Activated CD8-positive, alpha-beta memory T cell treated with anti-CD3 and anti-CD28 coated beads, Interleukin-2, amount 50 U/mL, for 1 hour (primary cell): ENCODE measurements around the gene FRZB.
"Not testable (repeated sequence)": the region's sequence is repeated elsewhere in the genome, so short reads cannot be mapped to it uniquely, and the experiment has no call there.

ENCODE experiments used
- DNase-seq: peaks from one replicate; pipeline ENCODE4 v3.0.0-alpha.2; 2020; ENCODE audit errors: extremely low read depth

The FRZB gene, protein sequence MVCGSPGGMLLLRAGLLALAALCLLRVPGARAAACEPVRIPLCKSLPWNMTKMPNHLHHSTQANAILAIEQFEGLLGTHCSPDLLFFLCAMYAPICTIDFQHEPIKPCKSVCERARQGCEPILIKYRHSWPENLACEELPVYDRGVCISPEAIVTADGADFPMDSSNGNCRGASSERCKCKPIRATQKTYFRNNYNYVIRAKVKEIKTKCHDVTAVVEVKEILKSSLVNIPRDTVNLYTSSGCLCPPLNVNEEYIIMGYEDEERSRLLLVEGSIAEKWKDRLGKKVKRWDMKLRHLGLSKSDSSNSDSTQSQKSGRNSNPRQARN

DNA sequence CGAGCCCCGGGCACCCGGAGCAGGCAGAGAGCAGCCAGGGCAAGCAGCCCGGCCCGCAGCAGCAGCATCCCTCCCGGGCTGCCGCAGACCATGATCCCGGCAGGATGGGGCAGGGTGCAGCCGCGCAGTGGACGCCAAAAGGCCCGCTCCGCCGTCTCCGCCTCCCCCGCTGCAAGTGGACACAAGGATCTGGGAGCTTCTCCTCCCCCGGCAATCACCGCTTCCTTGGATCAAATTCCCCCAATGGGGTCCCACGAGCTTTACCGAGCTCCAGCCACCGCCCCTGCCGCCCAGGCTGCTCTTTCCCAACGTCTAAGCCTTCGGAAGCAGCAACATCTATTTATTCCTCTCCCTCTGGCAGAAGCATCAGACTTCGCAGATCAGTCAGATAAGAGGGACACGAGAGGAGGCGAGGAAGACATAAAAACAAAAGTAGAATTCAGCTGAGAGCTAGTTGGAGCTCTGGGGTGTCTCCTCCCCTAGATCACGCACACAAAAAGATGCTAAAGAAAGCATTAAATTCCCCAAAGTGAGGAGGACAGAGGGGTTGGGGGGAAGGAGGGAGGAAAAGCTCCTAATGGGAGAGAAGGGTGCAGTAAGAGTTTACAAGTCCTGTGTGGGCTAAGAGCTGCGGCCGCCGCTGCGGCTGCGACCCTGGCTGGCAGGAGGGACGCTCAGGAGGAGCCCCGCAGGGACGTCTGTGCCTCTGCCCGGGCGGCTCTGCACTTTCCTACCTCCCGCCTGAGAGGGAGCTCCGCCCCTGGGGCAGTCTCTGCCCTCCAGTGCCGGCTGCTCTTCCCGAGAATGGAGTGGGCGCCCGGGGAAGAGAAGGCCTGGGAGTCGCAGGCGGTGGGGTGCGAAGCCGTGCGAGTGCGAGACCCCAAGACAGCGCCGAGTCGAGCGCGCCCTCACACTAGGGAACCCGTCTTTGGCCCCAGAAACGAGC is at the start of gene FRZB:
TSS of gene FRZB (minus strand) at position 177 of the 946 bp plus-strand sequence. CDS start at position 92, 85 bp downstream.
- DNase-seq: no peak

DNA sequence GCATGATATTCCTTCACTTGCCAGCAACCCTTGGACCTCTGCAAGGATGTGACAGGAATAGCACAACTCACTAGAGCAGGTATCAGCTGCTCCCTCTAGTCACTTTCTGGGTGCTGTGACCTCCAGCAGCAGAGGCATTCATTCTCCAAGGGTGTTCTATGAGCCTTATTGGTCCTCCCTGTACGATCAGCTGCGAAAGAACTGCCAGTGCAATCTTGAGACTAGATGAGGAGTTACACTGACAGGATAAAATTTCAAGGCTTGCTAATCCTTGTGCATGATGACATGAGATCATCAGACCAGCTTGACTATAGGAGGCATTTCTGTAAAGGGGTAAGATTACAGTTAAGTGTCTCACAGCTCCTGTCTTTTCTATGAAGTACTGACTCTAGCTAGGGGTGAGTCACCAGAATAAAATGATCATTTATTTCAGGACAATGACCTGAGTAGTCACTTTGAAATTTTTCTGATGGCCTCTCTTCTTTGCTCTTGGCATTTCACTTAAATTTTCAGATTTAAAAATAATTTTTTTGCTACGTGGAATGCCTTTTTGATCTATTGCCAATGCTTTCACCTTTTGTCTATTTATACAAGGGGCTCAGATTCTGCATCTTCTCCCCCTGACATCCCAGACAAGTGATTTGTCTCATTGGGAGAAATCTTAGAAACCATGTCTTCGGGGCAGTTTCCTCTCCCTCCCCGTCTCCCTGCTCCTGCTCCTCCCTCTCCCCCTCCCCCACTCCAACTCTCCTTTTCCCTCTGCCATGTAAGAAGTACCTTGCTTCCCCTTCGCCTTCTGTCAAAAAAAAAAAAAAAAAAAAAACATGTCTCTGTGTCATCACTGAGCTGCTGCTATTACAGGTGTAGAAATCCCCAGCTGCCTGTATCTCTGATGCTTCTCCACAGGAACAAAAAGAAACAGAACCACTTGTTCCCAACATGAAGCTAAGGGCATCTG is 49.2 kb upstream of the FRZB start:
- no peak for DNase-seq

DNA sequence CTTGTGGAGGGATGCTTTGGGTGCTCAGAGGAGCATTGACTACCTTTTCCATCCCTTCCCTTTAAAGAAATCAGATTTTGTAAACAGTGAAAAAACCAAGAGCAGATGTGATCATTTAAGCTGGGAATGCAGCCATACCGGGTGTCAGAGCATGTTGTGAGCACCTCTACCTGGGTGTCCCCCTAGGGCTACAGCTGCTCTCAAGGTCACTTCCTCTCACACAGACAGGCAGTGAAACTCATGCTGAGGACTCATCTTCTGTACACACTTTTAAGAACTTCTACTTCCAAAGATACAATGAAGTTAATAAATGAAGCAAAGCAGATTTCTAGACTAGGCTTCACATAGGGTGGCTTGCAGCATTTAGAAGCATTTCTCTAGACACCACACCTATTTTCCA is 48.4 kb upstream of the FRZB start:
- no peak for DNase-seq

DNA sequence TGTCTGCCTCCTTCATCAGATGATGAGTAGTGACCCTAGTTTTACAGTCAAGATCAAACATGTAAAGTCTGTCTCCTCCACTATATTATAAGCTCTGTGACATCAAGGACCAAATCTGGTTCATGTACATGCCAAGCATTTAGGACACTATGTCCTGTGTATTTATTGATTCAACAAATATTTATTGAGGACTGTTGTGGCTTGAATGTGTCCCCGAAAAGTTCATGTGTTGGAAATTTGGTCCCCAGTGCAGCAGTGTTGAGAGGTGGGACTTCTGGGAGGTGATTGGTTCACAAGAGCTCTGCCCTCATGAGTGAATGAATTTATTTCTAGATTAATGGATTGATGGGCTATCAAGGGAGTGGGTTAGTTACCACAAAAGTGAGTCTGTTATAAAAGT is 46.6 kb upstream of the FRZB start:
- DNase-seq: no peak

DNA sequence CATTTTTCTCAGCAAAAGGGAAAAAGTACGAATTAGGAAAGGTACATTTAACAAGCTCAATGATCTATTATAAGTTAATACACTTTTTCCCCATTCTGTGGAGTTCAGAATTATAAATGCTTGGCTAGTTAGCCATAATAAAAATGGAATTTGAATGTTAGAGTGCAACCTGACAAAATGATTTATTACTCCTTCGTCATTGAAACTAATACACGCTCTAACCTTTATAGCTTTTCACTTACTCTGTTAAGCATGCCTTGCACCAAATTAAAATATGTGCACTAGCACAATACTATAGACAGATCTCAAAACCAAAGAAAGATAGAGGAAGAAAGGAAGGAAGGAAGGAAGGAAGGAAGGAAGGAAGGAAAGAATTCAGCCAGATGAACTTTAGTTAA is 46.1 kb upstream of the FRZB start:
- DNase-seq: no peak

DNA sequence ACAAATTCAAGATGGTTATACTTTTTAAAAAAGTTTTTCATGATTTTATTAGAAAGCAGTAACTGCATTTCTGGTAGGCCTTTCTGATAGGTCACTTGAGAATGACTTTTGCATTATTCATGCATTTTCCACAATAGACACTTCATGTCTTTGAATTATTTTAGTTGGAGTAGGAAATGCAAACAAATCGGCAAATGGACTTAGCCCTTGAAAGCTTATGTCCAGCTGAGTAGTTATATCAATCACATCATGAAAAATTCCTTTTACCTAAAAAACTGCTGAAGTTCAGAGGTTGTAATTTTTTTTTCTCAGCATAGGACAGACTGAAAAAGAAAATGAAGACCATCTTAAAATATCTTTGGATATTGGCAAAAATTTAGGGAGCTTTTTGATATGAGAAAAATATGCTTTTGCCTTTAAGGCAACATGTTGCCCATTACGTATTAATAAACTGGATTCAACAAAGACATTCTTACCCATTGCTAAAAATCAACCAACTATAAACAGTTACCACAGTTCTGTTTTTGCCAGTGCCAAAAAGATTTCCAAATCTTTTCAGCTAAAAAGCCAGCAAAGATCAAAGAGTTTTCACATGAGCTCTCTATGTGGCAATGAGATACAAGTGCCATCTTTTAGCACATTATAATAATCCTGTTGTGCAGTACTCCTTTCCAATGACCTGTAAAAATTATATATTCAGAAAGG is 45.5 kb upstream of the FRZB start:
- DNase-seq: no peak

DNA sequence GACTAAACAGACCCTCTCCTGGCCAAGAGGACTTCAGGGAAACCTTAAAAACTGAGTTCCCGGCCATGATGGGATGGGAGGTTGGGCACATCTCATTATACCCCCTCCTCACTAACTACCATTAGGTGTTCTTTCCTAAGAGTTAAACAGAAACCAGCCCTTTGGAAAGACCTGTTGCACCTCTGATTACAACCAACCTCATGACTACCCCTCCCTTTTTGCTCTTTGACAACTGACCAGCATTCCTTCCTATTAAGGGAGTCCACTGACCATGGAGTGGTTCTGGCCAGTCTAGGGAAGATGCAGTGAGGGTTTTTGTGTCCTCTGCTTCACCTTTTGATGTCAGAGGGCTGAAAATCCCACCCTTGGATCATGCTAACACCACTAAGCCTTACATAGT is 44.5 kb upstream of the FRZB start:
- DNase-seq: no peak

DNA sequence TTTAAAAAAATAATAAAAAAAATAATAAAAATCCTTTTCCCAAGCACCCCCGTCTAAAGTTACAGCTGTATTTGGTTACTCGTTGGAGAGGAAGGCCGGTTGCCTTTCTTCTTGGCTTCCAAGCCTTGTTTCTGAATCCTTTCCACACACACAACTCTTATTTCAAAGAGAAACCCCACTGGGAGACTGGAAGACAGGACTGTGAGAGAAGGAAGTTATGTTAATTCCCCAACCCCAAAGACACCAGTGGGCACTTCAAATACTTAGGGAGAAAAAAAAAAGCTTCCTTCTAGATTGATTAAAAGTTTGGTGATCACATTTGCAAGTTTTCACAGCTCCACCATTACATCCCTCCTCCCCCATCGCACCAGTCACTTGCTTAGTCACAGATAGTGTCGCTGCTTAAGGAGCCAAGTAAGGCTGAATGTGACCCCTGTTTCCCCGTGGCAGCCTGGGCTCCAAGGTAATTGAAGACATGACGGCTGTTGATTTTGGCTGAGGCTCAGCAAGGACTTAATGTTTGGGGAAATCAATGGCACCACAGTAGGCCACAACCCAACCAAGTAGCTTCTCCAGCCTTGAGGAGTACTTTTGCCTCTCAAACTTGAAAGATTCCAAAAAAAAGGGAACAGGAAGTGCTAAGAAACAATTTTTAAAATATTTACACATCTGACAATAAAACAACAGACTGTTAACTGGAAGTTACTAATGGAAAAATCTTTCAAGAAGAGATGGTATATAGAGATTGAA is 40.8 kb upstream of the FRZB start:
- DNase-seq: no peak

DNA sequence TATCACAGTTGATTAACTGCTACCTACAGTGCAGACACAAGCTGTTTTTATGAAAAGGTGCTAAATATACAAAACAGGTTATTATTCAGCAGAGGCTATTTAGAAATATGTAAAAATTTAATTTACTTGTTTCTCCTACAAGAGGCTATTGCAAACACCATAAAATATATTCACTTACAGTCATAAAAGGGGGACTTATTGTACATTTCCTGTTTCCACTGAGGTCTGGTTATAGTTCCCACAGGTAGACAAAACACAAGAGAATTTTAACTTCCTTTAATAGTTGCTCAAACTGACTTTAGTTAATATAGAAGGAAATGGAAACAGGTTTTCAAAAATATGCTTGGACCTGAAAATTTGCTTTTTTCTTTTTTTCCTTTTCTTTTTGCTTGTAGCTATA is 40.0 kb upstream of the FRZB start:
- no peak for DNase-seq

DNA sequence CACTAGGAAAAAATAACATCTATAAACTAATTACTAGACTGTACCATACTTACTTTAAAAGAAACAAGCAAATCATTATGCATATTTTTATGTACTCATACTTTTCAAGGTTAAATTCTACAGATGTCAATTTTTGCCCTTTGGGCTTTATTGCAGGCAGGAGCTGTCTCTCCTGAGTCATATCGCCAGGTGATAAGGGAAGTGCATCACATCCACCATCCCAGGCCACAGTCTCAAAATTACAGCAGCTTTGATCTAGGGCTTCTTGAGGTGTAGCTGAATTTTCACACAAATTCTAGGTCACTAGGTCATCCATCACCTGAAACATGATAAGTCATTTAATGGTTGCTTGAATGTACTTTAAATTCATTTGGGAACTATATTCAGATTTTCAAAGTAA is 38.4 kb upstream of the FRZB start:
- DNase-seq: no peak

DNA sequence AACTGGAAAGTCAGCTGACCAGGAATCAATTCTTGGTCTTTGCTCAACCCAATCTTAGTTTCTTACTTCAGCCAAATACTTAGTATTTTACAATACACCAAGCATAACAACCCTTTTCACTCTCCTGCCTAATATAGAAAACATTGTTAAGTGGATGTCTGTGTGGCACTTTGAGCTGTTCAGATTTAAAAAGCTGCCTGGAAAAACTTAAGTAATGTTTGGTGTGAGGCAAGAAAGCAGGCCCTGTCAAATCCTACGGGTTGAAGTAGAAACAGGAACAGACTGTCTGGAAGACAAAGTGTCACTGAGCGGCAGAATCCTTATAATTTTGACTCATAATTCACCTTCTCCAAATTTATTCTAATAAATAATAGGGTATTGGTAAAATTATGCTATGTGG is 37.1 kb upstream of the FRZB start:
- DNase-seq: no peak

DNA sequence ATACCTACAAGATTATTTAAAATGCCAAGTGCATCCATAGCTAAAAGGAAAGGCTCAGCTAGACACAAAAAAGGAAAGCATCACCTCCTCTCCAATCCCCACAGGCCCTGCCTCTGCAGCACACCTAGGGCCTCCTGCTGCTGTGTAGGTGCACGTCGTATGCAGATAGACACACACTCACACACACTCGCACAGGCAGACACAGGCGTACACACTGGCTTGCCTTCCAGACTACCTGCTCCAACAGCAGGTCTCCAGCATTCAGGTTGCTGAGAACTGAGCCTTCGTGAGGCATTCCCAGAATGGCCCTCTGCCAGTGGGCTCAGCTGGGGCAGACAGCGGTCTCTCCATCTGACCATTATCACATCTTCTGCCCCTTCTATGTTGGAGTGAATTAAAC is 35.3 kb upstream of the FRZB start:
- no peak for DNase-seq

DNA sequence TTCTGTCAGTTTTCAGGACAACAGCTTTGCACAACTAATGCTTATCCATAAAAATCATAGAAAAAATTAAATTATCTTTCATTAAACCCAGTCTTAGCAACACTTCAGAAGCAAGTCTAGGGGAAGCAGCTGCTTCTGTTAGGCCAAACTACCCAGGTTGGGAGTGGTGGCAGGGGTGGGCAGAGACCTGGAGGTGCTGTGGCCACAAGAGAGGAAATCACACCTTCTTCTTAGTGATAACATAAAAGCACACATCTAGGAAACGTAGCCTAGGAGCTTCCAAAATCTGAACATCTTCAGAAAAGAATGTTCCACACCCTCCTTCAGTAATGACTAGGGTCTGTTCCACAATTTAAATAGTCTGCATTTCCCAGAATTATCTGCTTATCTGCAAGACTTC is 32.3 kb upstream of the FRZB start:
- no peak for DNase-seq

DNA sequence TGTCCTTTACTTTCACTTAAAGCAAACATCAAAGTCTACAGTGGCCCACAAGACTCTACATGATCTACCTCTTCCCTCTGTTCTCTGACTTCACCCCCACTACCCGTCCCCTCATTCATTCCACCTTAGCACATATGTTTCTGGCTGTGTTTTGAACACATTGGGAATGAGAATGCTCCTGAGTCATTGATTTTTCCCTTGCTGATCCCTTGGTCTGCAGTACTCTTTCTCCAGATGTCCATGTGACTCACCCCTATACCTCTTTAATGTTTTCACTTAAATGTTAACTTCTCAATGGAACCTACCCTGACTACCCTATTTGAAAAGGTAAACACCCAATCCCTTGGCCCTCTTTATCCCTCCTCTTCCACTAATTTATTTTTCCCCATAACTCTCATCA is 30.7 kb upstream of the FRZB start:
- no peak for DNase-seq

DNA sequence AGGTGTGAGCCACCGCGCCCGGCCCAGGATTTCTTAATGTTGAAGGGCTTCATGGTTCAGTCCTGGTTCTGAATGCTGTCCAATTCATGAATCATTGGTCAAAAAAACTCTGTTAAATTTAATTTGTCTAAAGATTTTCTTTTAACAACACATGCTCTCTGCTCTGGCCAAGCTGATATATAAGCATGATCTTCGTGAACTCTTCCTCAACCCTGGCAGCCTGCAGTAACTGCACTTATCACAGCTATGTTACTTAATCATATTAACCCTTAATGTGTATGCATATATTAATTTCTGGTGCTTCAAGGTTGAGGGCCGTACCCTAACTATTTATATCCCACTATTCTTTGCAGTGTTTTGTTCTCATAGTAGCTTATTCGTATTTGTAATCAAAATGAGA is 29.4 kb upstream of the FRZB start:
- no peak for DNase-seq

DNA sequence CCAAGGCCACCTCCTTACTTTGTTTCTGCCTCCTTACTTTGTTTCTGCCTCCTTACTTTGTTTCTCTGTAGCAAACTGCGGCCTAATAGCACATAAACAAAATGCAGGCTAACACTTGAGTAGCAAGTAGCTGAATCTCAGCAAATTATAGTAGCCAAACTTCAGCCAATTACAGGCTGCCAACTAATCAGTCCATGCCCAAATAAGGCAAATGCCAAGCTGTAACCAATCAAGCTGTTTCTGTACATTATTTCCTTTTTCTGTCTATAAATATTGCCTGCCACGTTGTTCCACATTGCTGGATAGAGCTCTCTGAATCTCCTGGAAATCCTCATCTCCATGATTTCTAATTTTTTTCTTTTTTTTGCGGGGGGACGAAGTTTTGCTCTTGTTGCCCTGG is 28.7 kb upstream of the FRZB start:
- DNase-seq: no peak

DNA sequence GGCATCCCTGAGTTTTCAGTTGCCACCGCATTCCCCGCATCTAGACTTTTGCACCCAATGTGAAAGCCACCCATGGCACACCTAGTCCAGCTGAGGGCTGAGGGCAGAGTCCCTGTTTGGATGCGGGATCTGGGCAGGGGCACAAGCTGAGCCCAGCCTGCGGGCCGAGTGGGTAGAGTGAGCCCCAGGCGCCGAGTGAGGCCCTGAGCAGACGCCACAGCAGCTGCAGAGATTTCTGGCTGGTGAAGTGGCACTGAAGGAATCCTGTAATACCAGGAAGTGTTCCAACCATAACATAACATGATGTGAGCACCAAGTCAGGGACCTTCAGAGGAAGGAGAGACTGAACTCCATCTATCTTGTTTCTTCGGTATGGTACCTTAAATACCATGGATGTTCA is 27.7 kb upstream of the FRZB start:
- no peak for DNase-seq

DNA sequence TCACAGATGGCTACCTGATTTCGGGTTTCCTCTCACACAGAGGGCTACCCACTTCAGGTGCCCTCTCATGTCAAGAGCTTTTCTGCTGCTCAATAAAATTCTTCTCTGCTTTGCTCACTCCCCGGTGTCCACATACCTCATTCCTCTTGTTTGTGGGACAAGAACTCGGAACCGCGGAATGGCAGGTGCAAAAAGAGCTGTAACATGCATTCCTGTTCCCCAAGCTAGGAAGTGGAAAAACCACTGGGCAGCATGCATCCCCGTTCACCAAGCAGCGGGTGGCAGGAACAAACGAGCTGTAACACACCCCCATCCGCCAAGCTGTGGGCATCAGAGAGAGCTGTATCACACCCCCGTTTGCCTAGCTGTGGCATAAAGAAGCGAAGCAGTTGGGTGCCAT is 27.2 kb upstream of the FRZB start:
- no peak for DNase-seq

DNA sequence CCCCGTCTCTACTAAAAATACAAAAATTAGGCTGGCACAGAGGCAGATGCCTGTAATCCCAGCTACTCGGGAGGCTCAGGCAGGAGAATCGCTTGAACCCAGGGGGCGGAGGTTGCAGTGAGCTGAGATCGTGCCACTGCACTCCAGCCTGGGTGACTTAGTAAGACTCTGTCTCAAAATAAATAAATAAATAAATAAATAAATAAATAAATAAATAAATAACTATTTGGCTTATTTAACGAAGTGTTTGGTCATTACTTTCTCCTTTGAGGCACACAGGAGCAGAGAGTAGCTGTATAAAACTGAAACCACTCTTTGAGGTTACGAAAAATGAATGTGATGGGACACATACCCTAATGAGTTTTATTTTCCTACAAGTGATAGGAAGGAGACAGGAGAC is 26.6 kb upstream of the FRZB start:
- not testable (repeated sequence) for DNase-seq

DNA sequence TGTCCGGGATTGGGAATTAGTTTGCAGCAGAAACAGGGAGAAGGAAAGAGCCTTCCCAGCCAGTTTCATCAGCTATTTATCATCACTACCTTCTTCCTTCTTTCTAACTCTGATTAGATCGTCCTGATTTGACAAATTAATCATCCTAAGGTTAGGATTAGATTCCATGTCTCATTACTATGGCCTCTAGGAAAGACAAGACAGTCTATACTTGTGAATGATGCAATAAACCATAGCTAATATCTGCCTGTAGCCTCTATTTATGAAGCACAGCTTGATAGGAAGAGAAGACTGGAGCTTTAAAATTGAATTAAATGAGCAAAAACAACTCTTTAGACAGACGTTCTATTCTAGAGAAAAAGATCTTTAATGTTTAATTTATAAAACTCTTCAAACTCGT is 25.2 kb upstream of the FRZB start:
- DNase-seq: no peak
